DOHH2 (cell line): ENCODE measurements around the gene MTOR.

ENCODE experiments used
- EZH2phosphoT487 ChIP-seq: fragments of 200-600 bp; sonication (generic); IDR thresholded peaks from 2 replicates; pipeline ENCODE4 v1.6.1; 2017; ENCODE audit warnings: borderline replicate concordance, mild to moderate bottlenecking, antibody characterized with exemption, low read length, moderate library complexity, mixed read lengths
- TF ChIP-seq, protein P1 (sequence below): fragments of 200-600 bp; sonication (generic); IDR thresholded peaks from one replicate; pipeline ENCODE4 v1.5.1; 2014; ENCODE audit warnings: antibody characterized with exemption, mild to moderate bottlenecking, low read depth, low read length; ENCODE audit not compliant: poor library complexity, severe bottlenecking

- no peak for TF ChIP-seq EZH2phosphoT487
- TF ChIP-seq, protein P1, sequence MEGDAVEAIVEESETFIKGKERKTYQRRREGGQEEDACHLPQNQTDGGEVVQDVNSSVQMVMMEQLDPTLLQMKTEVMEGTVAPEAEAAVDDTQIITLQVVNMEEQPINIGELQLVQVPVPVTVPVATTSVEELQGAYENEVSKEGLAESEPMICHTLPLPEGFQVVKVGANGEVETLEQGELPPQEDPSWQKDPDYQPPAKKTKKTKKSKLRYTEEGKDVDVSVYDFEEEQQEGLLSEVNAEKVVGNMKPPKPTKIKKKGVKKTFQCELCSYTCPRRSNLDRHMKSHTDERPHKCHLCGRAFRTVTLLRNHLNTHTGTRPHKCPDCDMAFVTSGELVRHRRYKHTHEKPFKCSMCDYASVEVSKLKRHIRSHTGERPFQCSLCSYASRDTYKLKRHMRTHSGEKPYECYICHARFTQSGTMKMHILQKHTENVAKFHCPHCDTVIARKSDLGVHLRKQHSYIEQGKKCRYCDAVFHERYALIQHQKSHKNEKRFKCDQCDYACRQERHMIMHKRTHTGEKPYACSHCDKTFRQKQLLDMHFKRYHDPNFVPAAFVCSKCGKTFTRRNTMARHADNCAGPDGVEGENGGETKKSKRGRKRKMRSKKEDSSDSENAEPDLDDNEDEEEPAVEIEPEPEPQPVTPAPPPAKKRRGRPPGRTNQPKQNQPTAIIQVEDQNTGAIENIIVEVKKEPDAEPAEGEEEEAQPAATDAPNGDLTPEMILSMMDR: no peak
Measured at GRCh38 chr1:11198851-11199594, 63.3 kb downstream of the MTOR start.
